ENCODE results near the gene LYPD3.

The LYPD3 gene

DNA sequence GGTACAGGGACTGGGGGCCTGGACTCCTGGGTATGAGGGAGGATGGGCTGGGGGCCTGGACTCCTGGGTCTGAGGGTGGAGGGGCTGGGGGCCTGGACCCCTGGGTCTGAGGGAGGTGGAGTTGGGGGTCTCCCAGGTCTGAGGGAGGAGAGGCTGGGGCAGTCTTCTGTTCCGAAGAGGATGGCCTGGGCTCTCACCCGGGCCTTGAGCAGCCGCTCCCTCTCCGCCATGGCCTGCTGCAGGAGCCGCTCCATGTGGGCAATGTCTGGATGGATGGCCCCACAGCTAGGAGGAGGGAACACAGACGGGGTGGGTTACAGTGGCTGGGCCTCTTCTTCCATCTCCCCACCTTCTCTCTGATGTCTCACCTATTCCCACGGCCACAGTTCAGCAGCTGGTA lies 21.0 kb upstream of the LYPD3 start:
- DNase-seq: no peak

DNA sequence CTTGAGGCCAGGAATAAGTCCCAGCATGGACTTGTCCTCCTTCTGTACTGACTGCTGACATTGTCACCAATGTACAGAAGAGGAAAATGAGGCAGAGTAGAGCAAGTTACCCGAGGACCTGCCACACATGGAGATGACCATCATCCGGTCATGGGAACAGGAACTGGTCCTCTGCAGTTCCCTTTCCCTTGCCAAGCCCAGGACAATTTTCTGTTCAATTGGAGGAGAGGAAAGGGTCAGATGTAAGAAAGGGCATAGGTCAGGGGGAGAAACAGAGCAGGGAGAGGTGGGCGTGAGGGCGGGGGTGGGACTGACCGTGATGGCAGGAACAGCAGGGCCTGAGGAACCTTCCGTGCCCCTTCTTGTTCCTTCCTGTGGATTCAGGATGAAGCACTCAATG lies 20.5 kb upstream of the LYPD3 start:
- DNase-seq: no peak

DNA sequence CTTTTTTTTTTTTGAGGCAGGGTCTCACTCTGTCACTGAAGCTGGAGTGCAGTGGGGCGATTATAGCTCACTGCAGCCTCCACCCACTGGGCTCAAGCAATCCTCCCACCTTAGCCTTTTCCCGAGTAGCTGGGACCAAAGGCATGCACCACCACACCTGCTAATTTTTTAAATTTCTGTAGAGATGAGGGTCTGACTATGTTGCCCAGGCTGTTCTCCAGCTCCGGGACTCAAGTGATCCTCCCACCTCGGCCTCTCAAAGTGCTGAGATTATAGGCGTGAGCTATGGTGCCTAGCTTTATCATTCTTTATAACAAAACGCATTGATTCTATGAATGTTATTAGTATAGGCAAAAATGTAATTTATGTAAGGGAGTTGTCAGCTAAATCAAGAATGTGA lies 17.9 kb upstream of the LYPD3 start:
- DNase-seq: no peak

DNA sequence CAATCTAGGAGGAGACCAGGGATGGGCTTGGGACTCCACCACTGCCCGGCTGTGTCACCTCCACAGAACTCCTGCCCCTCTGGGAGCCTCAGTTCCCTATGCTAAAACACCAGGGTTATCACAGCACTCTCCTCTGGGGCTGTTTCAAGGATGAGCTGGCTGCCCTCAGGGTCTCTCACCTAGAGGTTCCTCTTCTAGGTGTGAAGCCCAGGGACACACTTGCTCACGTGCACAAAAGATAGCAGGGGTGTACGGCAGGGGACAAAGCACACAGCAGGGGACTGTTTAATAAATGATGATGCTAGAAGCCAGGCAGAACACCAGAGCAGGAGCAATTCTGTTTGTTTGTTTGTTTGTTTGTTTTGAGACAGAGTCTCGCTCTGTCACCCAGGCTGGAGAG lies 16.8 kb upstream of the LYPD3 start:
- DNase-seq: no peak

DNA sequence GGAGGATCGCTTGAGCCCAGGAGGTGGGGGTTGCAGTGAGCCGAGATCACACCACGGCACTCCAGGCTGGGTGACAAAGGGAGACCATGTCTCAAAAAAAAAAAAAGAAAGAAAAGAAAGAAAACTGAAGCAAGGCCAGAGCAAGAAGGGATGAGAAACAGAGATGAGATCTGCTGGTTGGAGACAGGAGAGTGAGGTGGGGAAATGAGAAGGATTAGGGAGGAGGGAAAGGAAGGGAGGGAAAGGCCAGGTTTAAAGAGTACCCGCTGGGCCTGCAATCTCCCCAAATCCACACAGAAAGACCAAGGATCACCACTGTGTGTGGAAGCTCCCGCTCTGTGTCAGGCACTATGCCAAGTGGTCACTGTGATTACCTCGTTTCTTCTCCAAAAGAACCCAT lies 16.3 kb upstream of the LYPD3 start:
- no peak for DNase-seq

DNA sequence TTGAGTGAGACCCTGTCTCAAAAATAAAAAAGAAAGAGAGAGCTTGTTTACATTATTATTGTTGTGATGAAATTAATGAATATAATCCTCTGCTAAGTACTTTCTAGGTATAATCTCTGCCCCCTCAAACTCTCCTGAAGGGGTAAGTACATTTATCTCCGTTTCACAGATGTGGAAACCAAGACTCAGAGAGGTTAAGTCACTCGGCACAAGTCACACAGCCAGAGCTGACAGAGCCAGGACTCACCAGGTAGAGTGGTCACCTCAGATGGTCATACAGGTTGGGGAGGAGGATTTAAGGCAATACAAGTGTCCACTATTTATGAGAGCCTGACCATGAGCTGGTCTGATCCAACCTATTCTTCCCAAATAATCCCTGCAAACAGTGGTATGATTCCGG lies 15.2 kb upstream of the LYPD3 start:
- DNase-seq: no peak

DNA sequence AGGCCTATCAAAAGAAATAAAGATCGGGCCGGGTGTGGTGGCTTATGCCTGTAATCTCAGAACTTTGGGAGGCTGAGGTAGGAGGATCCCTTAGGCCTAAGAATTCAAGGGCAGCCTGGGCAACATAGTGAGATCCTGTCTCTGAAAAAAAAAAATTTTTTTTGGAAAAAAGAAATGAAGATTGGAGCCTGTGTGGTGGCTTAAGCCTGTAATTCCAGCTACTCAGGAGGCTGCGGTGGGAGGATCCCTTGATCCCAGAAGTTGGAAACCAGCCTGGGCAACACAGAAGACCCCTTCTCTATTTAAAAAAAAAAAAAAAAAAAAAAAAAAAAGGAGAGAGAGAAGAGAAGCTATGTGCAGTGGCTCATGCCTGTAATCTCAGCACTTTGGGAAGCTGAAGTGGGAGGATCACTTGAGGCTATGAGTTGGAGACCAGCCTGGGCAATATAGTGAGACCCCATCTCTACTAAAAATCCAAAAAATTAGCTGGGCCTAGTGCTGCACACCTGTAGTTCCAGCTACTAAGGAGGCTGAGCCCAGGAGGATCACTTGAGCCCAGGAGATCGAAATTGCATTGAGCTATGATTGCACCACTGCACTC lies 14.7 kb upstream of the LYPD3 start:
- no peak for DNase-seq

DNA sequence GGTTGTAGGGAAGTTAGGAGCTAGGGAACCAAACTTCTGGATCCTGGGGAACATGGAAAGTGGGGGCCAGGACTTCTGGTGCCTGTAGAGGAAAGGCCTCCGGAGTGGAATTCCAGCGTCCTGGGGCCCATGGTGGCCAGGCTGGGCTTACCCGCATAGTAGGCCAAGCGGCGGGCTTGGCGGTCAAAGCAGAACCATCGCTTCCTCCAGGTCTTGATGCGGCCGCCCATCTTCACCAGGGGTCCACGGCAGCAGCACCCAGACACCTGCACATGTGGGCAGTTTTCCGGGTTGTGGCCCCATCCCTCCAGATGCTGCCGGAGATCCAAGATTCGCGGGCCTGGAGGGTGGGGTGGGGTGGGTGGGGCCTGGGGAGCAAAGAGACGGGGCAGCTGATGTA lies 13.8 kb upstream of the LYPD3 start:
- DNase-seq: no peak

DNA sequence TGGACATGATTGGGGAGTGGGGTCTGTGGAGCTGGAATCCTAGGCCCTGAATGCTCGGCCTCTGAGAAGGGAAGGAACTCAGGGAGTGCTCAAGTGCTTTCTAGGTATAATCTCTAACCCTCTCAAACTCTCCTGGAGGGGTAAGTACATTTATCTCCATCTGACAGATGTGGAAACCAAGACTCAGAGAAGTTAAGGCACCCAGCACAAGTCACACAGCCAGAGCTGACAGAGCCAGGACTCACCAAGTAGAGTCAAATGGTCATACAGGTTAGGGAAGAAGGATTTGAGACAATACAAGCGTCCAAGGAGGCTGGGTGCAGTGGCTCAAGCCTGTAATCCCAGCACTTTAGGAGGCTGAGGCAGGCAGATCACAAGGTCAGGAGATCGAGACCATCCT lies 12.9 kb upstream of the LYPD3 start:
- DNase-seq: no peak

DNA sequence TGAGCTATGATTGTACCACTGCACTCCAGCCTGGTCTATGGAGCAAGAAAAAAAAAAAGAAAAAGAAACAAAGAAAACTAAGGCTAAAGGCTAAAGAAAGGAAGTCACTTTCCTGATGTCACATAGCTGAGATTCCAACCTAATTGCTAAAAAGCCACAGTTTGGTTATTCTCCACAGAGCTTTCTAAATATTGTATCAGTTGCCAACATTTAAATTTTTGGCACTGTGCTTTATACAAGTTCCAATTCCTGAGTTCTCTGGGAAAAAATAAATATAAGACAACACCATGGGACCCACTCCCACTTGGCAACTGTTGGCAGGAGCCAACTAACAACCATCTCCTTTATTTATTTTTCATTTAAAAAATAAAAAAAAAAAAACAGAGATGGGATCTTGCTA lies 11.2 kb upstream of the LYPD3 start:
- DNase-seq: no peak

DNA sequence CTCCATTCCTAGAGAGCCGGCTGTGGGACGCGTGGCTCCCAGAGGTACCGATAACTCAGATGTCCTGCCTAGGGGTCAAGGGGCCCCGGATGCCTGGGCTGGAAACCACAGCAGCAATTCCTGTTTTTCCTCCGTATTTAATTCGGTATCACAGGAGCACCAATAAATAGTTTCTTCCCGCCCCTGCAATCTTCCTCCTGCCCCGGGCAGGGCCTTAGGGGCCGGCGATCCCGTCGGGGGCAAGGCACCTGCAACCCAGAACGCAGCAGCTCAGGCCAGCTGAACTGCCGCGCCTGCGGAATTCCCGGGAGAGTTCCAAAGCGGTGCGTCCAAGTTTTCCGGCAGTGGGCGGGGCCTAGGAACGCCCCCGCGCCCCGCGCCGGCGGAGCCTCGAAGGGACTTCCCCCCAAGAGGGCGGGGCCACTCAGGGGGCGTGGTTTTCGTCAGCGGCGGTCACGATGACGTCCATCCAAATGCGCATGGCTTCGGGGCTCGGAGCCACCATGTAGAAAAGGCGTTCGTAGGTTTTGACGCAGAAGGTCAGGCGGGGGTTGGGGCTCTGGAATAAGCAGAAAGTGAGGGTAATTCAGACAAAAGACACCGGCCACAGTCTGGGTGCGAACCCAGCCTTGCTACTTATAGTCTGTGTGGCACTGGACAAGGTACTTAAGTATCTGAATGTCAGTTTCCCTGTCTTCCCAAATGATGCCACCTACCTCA lies 9.7 kb upstream of the LYPD3 start:
- peak; percentile 15 to 94 (median 82) for DNase-seq

DNA sequence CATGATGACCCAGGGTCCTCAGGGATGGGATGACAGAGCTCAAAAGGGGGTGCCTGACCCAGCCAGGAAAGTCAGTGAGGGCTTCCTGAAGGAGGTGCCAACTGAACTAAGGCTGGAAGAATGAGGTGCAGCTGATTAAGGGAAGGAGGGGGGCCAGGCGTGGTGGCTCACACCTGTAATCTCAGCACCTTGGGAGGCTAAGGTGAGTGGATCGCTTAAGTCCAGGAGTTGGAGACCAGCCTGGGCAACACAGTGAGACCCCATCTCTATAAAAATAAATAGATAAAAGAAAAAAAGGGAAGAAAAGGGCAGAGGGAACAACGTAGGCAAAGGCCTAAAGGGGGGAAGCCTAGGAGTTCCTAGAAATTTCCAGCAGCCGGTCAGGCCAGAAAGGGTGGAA lies 9.1 kb upstream of the LYPD3 start:
- DNase-seq: no peak

DNA sequence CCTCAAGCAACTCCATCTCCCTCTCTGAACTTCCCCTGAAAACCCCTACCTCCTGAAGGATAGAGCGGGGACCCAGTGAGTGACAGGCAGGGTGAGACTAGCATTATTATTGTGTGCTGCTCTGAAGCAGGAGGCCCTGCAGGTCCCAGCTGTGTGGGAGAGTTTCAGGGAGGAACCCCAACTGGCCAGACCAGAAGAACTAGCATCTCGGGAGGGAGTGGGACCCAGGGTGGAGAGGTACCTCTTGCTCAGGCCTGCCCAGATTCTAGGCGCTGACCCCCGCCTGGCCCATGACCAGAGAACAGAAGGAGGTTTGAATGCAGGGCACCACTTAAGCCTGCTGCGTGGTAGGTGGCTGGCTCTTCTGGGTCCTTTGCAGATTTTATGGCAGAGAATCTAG lies 5.7 kb upstream of the LYPD3 start:
- DNase-seq: no peak

DNA sequence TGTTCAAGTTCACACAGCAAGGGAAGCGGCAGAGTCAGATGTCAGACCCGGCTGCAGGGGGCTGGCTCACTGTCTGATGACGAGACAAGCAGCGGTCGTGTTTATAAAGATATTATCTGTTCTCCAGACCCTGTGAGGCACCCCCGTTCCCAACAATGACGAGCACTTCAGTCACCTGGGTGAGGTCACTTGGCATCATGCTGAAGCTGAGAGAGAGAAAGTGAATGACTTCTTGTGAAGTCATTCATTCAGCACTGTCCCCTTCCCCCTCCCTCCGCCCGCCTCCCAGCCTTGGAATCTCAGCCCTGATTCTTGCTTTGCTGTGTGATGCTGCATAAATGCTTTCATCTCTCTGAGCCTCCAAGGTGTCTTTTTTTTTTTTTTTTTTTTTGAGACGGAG lies 4.9 kb upstream of the LYPD3 start:
- DNase-seq: no peak

DNA sequence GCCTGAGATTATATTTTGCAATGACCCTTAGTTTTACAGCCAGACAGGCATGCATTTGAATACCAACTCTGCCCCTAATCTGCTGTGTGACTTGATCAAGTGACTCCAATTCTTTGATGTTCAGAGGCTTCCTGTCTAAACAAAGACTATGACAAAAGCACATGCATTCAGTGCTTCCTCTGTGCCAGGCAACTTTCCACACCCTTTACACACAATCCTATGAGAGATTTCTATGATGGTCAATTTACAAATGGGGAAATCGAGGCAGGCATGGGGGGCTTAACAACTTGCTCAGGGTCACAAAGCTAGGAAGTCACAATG lies 3.7 kb upstream of the LYPD3 start:
- no peak for DNase-seq

DNA sequence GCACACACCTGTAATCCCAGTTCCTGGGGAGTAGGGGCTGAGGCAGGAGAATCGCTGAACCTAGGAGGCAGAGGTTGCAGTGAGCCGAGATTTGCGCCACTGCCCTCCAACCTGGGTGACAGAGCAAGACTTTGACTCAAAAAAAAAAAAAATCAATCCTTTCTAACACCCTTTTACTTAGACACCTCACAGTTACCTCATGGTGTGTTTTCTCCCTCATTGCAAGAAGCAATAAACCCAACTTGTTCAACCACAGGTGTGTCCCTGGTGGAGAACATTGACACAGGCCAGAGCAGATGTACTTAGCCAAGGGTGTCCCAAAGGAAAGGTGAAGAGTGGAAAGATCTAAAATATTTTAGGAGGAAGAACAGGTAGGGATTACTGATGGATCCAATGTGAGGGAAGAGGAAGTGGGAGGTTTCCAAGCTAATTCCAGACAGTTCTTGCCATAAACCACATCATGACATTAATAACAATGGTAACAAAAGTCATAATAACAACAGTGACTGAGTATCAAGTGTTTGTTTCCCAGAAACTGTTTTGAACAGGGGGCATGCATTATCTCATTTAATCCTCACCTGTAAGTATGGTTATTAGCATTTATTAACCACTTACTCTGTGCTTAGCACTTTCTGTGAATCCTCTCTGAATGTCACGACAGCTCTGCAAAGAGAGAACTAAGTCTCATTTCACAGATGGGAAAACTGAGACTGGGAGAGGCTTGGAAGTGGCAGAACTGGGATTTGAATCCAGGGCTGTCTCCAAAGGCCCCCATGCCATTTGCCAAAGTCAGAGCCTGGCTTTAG lies 3.1 kb upstream of the LYPD3 start:
- DNase-seq: no peak

DNA sequence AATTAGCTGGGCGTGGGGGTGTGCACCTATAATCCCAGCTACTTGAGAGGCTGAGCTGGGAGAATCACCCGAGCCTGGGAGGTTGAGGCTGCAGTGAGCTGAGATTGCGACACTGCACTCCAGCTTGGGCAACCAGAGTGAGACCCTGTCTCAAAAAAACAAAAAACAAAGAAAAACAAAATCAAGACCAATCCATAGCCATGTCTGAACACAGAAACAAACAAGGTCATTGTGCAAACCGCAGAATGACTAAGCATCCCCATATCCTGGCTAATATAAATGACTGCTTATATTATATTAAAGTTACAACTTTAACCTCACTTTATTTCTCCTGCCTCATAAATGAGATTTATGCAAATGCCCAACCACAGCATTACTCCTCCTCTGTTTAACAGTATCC lies 2.3 kb upstream of the LYPD3 start:
- DNase-seq: no peak

DNA sequence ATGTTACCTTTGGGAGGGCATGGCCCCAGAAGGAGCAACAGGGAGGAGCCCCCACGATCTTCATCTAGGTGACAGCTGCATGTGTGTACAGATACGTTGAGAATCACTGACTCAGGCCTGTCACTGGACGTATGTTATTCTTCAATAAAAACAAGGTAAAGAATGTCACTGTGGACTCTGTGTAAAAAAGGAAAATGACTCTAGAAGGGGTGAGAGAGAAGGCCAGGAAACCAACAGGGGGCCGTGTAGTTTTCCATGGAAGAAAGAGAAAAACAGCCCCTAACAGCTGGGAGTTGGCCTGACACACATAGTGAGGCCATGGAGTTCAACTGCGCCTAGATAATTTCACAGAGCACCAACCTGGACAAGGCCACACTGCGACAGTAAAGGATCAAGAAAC lies 1.9 kb upstream of the LYPD3 start:
- DNase-seq: no peak

DNA sequence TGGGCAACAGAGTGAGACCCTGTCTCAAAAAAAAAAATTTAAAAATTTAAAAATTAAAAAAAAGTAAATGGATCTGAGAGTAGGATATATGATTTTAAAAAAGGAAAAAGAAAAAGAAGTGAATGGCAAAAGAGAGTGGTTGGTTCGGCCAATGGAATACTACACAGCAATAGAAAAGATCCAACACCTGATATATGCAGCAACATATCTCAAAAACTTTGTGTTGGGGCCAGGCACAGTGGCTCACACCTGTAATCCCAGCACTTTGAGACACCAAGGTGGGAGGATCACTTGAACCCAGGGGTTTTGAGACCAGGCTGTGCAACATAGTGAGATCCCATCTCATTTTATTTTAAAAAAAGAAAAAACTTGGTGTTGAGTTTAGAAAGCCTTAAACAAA lies 1.4 kb upstream of the LYPD3 start:
- no peak for DNase-seq

DNA sequence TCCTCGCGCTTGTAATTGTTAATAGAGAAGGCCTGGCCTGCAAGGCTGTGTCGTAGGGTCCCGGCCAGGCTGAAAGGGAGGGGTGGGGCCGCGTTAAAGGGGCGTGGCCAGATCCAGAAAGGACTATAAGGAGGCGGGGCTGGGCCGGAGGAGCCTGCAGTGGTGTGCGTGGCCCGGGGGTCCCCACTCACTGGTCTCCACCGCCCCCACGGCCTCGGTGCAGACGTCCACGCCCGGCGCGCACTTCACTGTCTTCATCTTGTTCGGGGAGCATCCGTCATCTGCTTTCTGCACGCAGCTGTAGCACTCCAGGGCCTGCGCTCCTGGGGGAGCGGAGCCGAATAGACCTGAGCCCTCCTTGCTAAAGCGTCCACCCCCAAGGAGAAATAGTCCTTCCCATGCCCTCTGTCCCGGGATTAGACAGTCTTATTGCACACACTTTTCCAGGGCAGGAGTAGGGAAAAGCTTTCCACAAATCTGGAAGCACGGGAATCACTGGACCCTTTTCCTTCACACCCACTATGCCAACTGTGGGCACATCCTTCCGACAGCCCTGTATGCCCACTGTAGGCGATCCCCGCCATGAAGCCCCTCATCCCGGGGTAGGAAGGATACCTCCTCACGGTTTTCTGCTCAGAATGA lies 1.2 kb downstream of the LYPD3 start:
- peak in 42 of 58 donors; percentile 7 to 78 (median 53) for DNase-seq

DNA sequence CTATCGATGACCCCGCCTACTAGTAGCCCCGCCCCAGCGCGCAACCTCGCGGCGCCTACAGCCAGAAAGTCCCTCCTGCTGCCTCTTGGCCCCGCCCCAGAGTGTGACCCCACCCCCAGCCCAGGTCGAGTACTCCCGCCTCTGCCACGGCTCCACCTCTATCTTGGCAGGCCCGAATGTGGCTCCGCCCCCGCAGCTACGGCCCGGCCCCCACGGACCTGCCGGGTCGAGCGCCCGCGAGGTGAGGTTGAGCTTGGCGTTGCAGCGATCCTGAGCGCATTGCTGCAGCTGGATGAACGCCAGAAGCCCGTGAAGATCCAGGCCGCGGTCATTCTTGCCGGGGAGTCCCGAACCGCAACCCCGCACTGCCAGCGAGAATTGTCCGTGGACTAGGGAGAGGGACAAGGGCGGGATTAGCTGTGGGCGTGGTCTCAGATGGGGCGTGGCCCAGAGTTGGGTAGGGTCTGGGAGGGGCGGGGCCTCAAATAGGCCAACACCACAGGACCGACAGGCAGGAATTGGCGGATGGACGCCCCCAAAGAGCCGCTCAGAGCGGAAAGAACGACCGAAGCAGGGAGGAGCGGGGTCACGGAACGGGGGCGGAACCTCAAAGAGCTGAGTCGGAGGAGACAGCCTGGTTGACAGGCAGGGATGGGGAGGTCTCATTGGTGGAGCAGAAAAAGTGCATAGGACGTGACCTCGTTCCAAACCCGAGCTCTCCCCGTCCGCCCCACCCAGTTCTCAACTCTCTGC lies 1.9 kb downstream of the LYPD3 start:
- peak in 56 of 58 donors; percentile 40 to 93 (median 82) for DNase-seq
